ENCODE measurements around the gene PCLO. TPM values are rescaled to one million over a fixed set of nuclear protein-coding genes. Genes with fewer than 3 reads are reported as not detected.

PCLO gene
- total and polyA plus RNA-seq, 2 of the 4 experiments (the other 2 are of a cell fraction): under 0.01 to 0.05 TPM

- no peak overlapping the region for H3K14ac ChIP-seq (replicated peaks; ENCODE audit: low read depth, low read length)
- peaks cover 2% of the 10 kb centered on the region; the same call in 1 of the 2 replicates for H3K4me1 ChIP-seq (ENCODE audit: control insufficient read depth, insufficient read depth, low read length)
- H3K4me3 ChIP-seq (ENCODE audit: insufficient read depth, low read depth, low read length): no peak overlapping the region
- no peaks in the 10 kb centered on the region for H3K9me1 ChIP-seq (ENCODE audit: insufficient read depth, low read length)
- no CpG with 5 or more reads among the region's 3 CpGs for WGBS, 2 experiments (ENCODE audit: extremely low coverage in 2 of 2, insufficient read length in 1 of 2)
- no peak for ATAC-seq (ENCODE audit: low read depth)
- dilution Hi-C loops (cut with HindIII; ENCODE audit: low sequenced_read_pairs, unreplicated experiment): no loop called here
- no peak overlapping the region for H3K18ac ChIP-seq (ENCODE audit: low read depth, low read length)
- no TSS peak for BruUV-seq (replicated peaks)
- ChIA-PET CTCF (no interaction called here), POLR2A (ENCODE audit: unreplicated experiment) (interaction anchor here (0.6 kb wide), 1 partner anchor 774 kb away, joined by 3 read pairs; no protein-coding TSS in a partner anchor)
- no peak overlapping the region for H4K5ac ChIP-seq (ENCODE audit: low read depth, low read length)
- no peak overlapping the region for H3K9ac ChIP-seq (ENCODE audit: low read depth, low read length)
- no peak overlapping the region for H2BK20ac ChIP-seq (ENCODE audit: low read depth, low read length)
- no peak for TF ChIP-seq RCOR1 (IDR thresholded peaks at IDR 0.05; ENCODE audit: insufficient replicate concordance, low read length)
- TF ChIP-seq, protein P1, sequence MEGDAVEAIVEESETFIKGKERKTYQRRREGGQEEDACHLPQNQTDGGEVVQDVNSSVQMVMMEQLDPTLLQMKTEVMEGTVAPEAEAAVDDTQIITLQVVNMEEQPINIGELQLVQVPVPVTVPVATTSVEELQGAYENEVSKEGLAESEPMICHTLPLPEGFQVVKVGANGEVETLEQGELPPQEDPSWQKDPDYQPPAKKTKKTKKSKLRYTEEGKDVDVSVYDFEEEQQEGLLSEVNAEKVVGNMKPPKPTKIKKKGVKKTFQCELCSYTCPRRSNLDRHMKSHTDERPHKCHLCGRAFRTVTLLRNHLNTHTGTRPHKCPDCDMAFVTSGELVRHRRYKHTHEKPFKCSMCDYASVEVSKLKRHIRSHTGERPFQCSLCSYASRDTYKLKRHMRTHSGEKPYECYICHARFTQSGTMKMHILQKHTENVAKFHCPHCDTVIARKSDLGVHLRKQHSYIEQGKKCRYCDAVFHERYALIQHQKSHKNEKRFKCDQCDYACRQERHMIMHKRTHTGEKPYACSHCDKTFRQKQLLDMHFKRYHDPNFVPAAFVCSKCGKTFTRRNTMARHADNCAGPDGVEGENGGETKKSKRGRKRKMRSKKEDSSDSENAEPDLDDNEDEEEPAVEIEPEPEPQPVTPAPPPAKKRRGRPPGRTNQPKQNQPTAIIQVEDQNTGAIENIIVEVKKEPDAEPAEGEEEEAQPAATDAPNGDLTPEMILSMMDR (conservative IDR thresholded peaks at IDR 0.05; ENCODE audit: low read depth, low read length): no peak
- no peak for TF ChIP-seq USF2 (IDR thresholded peaks at IDR 0.05; ENCODE audit: low read depth, low read length)
- no peak for TF ChIP-seq MAZ (IDR thresholded peaks at IDR 0.05; ENCODE audit: borderline replicate concordance, low read depth, low read length)
- TF ChIP-seq MXI1 (IDR thresholded peaks at IDR 0.05; ENCODE audit: borderline replicate concordance, low read depth, low read length): no peak
- TF ChIP-seq MAFK (IDR thresholded peaks at IDR 0.05; ENCODE audit: low read depth, low read length): no peak
- no peak for TF ChIP-seq BHLHE40 (IDR thresholded peaks at IDR 0.05; ENCODE audit: low read depth, low read length)
- no peak for TF ChIP-seq RAD21 (IDR thresholded peaks at IDR 0.05; ENCODE audit: low read length)
- no peak for TF ChIP-seq CEBPB (IDR thresholded peaks at IDR 0.05; ENCODE audit: low read depth, low read length)
- TF ChIP-seq CHD1 (IDR thresholded peaks at IDR 0.05; ENCODE audit: low read depth, low read length): no peak
- no peak overlapping the region for H4K91ac ChIP-seq (ENCODE audit: insufficient read depth, low read depth, low read length)
- H3K36me3 ChIP-seq (ENCODE audit: control insufficient read depth, insufficient read depth, low read length): no peaks in the 10 kb centered on the region
- H2BK5ac ChIP-seq (ENCODE audit: low read depth, low read length, poor library complexity, severe bottlenecking): no peak overlapping the region
- H3K79me1 ChIP-seq (ENCODE audit: low read depth in 1 of 2, low read length in 2 of 2): no peaks in the 10 kb centered on the region
- H2AFZ ChIP-seq (replicated peaks; ENCODE audit: low read length, poor library complexity): no peak overlapping the region
- no peak overlapping the region for H2AK5ac ChIP-seq (ENCODE audit: low read depth, low read length)
- DNase-seq: no peak
- H2BK120ac ChIP-seq (ENCODE audit: low read depth, low read length): no peak overlapping the region
- H2BK15ac ChIP-seq (ENCODE audit: low read depth, low read length): no peak overlapping the region
- H4K20me1 ChIP-seq (ENCODE audit: insufficient read depth, low read length): no peaks in the 10 kb centered on the region
- H3K4ac ChIP-seq (ENCODE audit: low read depth, low read length): no peak overlapping the region
- no peaks in the 10 kb centered on the region; the same call in 1 of the 2 replicates for H3K27me3 ChIP-seq (ENCODE audit: control insufficient read depth, insufficient read depth, low read length)
- no peak overlapping the region for H2AK9ac ChIP-seq (replicated peaks; ENCODE audit: low read depth, low read length, poor library complexity)
- H4K8ac ChIP-seq (ENCODE audit: low read depth in 2 of 2, low read length in 2 of 2): no peak overlapping the region
- no peak overlapping the region for H3K23ac ChIP-seq (ENCODE audit: low read depth, low read length)
- no peak overlapping the region for H3K27ac ChIP-seq (ENCODE audit: insufficient read depth, low read length)
- H3K56ac ChIP-seq (ENCODE audit: extremely low read depth, insufficient read depth, low read length): no peak overlapping the region
- intact Hi-C loops (cut with micrococcal nuclease): no loop called here
- H3K4me2 ChIP-seq (ENCODE audit: low read depth, low read length): no peak overlapping the region
- in situ Hi-C loops (cut with MboI; ENCODE audit: low sequenced_read_pairs): no loop called here
- H3K9me3 ChIP-seq (ENCODE audit: control insufficient read depth, insufficient read depth, low read length): no peaks in the 10 kb centered on the region
Measured at GRCh38 chr7:82736633-82737032, 426.1 kb downstream of the PCLO start.
